OCI-LY1 (cell line): Measurements from ENCODE around the gene NGF.

Experiments used
- H2AFZ ChIP-seq: fragments of 200-600 bp; sonication (generic), shearing (Covaris generic); 2 replicates; pipeline ENCODE4 v1.6.0; 2014; ENCODE audit warnings: antibody characterized with exemption, mild to moderate bottlenecking, low read length
- H3F3A ChIP-seq: fragments of 200-600 bp; sonication (generic), shearing (Covaris generic); 2 replicates; pipeline ENCODE4 v1.6.0; 2014; ENCODE audit warnings: mild to moderate bottlenecking, antibody characterized with exemption, low read length, moderate library complexity; ENCODE audit not compliant: insufficient read depth
- H3K27ac ChIP-seq: fragments of 200-600 bp; sonication (generic); 2 replicates; pipeline ENCODE4 v1.5.1; 2014; ENCODE audit warnings: low read length, mixed run types, mild to moderate bottlenecking, low read depth; ENCODE audit not compliant: poor library complexity, severe bottlenecking
- H3K27me3 ChIP-seq: fragments of 200-600 bp; sonication (generic); 2 replicates; pipeline ENCODE4 v1.6.0; 2014; ENCODE audit warnings: antibody characterized with exemption, mild to moderate bottlenecking, low read length, moderate library complexity; ENCODE audit not compliant: insufficient read depth
- H3K36me3 ChIP-seq: fragments of 200-600 bp; sonication (generic); 2 replicates; pipeline ENCODE4 v1.6.1; 2014; ENCODE audit warnings: mild to moderate bottlenecking, antibody characterized with exemption, low read length, moderate library complexity, mixed read lengths; ENCODE audit not compliant: insufficient read depth
- H3K4me1 ChIP-seq: fragments of 200-600 bp; sonication (generic); 2 replicates; pipeline ENCODE4 v1.5.1; 2014; ENCODE audit warnings: mild to moderate bottlenecking, low read length, moderate library complexity; ENCODE audit not compliant: insufficient read depth, severe bottlenecking
- H3K4me2 ChIP-seq: fragments of 200-600 bp; sonication (generic), shearing (Covaris generic); 2 replicates; pipeline ENCODE4 v1.6.1; 2014; ENCODE audit warnings: low read length
- H3K4me3 ChIP-seq: fragments of 200-600 bp; sonication (generic); 2 replicates; pipeline ENCODE4 v1.5.1; 2014; ENCODE audit warnings: low read length, low read depth, mild to moderate bottlenecking, mixed read lengths; ENCODE audit not compliant: poor library complexity, severe bottlenecking
- H3K79me2 ChIP-seq: fragments of 200-600 bp; shearing (Covaris generic); 2 replicates; pipeline ENCODE4 v1.6.1; 2016; ENCODE audit warnings: mixed run types, low read length, mixed read lengths; ENCODE audit not compliant: insufficient read depth
- H3K9ac ChIP-seq: fragments of 200-600 bp; sonication (generic), shearing (Covaris generic); 2 replicates; pipeline ENCODE4 v1.6.1; 2014; ENCODE audit warnings: mild to moderate bottlenecking, low read length, mixed read lengths
- H3K9me2 ChIP-seq: fragments of 200-600 bp; sonication (generic), shearing (Covaris generic); 2 replicates; pipeline ENCODE4 v1.6.1; 2014; ENCODE audit warnings: low read depth, mild to moderate bottlenecking, low read length, mixed read lengths
- H3K9me3 ChIP-seq: fragments of 200-600 bp; shearing (Covaris generic); 2 replicates; pipeline ENCODE4 v1.6.1; 2014; ENCODE audit warnings: low read length, mixed read lengths
- H4K20me1 ChIP-seq: fragments of 200-600 bp; sonication (generic), shearing (Covaris generic); 2 replicates; pipeline ENCODE4 v1.6.0; 2016; ENCODE audit warnings: mild to moderate bottlenecking, low read length; ENCODE audit not compliant: insufficient read depth
- CTCF ChIP-seq: fragments of 200-600 bp; sonication (generic), shearing (Covaris generic); IDR thresholded peaks from 2 replicates; pipeline ENCODE4 v1.5.1; 2017; ENCODE audit warnings: mild to moderate bottlenecking, antibody characterized with exemption, low read length, moderate library complexity, mixed read lengths
- EZH2 ChIP-seq: fragments of 200-600 bp; sonication (generic), shearing (Covaris generic); IDR thresholded peaks from 2 replicates; pipeline ENCODE4 v1.8.0; 2017; ENCODE audit warnings: borderline replicate concordance, mixed run types, mild to moderate bottlenecking, antibody characterized with exemption, low read length, moderate library complexity, mixed read lengths

NGF gene

GRCh38 chr1:115255154-115255553, 82.9 kb downstream of the NGF start:
- Histone ChIP-seq H3F3A (no peaks in the 10 kb centered on the region), H3K4me2 (no peak overlapping the region)

DNA sequence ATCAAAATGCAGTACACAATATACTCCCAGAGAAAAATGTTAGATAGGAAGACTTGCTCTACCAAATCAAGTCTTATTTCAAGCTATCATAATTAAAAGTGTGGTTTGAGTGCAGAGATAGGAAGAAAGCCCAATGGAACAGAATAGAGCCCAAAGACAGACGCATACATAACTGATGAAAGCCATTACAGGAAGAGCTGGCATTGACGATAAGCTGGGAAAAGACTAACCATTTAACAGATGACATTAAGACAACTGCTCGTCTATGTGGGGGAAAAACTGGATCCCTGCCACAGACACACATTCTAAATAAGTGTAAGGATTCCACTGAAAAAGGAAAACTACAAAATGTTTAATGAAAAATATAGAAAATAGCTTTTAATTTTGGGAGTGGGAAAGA, 85.5 kb downstream of the NGF start:
- Histone ChIP-seq H4K20me1 (no peaks in the 10 kb centered on the region), H3K27me3 (no peaks in the 10 kb centered on the region), H3K9me3 (no peaks in the 10 kb centered on the region), H3K4me1 (no peaks in the 10 kb centered on the region), H3K36me3 (no peaks in the 10 kb centered on the region), H3K9me2 (no peaks in the 10 kb centered on the region), H3K4me2 (no peak overlapping the region), H2AFZ (no peak overlapping the region), H3K79me2 (no peaks in the 10 kb centered on the region), H3K9ac (no peak overlapping the region), H3K4me3 (no peak overlapping the region), H3K27ac (no peak overlapping the region), H3F3A (no peaks in the 10 kb centered on the region)
- TF ChIP-seq EZH2 (no peak), CTCF (no peak)

More at GRCh38 chr1:115255154-115255553, 82.9 kb downstream of the NGF start:
- no peak overlapping the region for H3K27ac ChIP-seq
- H2AFZ ChIP-seq: no peak overlapping the region
- no peaks in the 10 kb centered on the region for H3K9me3 ChIP-seq
- no peaks in the 10 kb centered on the region for H3K9me2 ChIP-seq
- H3K27me3 ChIP-seq: no peaks in the 10 kb centered on the region
- no peaks in the 10 kb centered on the region for H3K79me2 ChIP-seq
- H3K9ac ChIP-seq: no peak overlapping the region
- no peak overlapping the region for H3K4me3 ChIP-seq
- no peaks in the 10 kb centered on the region for H3K36me3 ChIP-seq
- H4K20me1 ChIP-seq: no peaks in the 10 kb centered on the region
- no peaks in the 10 kb centered on the region for H3K4me1 ChIP-seq
- TF ChIP-seq CTCF (no peak), EZH2 (no peak)

DNA sequence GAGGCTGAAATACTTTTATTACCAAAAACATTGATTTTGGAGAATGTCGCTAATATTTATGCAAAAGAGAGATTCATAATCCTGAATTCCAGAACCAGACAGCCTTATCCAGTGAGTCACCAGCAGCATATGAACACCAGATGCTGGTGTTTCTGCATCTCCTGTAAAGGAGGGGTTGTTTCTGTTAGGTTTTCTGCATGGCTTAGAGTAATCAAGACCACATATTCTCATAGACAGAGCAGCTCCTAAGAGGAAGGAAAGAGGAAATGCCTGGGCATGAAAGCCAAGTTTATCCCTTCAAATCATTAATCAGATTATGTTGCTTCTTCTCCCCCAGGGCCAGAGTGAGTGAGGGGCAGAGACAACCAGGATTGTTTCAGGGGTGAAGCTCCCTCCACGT, 86.2 kb downstream of the NGF start:
- no peaks in the 10 kb centered on the region for H3K79me2 ChIP-seq
- no peak for TF ChIP-seq EZH2
- no peak for TF ChIP-seq CTCF
- H3K4me2 ChIP-seq: no peak overlapping the region
- H3K9ac ChIP-seq: no peak overlapping the region
- H3K9me2 ChIP-seq: no peaks in the 10 kb centered on the region
- H3K27ac ChIP-seq: no peak overlapping the region
- H3K36me3 ChIP-seq: no peaks in the 10 kb centered on the region
- no peak overlapping the region for H2AFZ ChIP-seq
- H3K27me3 ChIP-seq: no peaks in the 10 kb centered on the region
- no peaks in the 10 kb centered on the region for H3K9me3 ChIP-seq
- no peaks in the 10 kb centered on the region for H4K20me1 ChIP-seq
- no peak overlapping the region for H3K4me3 ChIP-seq
- no peaks in the 10 kb centered on the region for H3F3A ChIP-seq
- H3K4me1 ChIP-seq: no peaks in the 10 kb centered on the region
